IMR-90 (cell line): ENCODE results near the gene AKAP4. TPM values are rescaled to one million over a fixed set of nuclear protein-coding genes. Genes with fewer than 3 reads are reported as not detected.

ENCODE experiments used
- ATAC-seq: fragments of 200-7000 bp; cut with Tn5 transposase; 2 replicates; pipeline ENCODE4 v1.9.1; 2020; ENCODE audit warnings: low read depth, mild to moderate bottlenecking, moderate library complexity
- BruUV-seq: library from RNA; stranded (reverse); fragments of 400-500 nt; replicated peaks from 2 replicates; lab custom pipeline; 2021; lab: Mats Ljungman, UMichigan
- CTCF ChIA-PET: fragments of 300-600 bp; formaldehyde crosslinking; extraction: SDS; loops from one replicate; lab custom pipeline; 2021; ENCODE audit warnings: antibody characterized with exemption; lab: Yijun Ruan, JAX
- POLR2A ChIA-PET: fragments of 300-600 bp; sonication (Branson Sonifier 250); formaldehyde crosslinking; loops from one replicate; lab custom pipeline; 2022; ENCODE audit warnings: antibody characterized with exemption; ENCODE audit not compliant: unreplicated experiment; lab: Charles Lee
- DNase-seq: peaks from one replicate; pipeline ENCODE4 v3.0.0; 2013
- H2AFZ ChIP-seq: replicated peaks from 2 replicates; pipeline ENCODE3; 2013; ENCODE audit warnings: low read length, mild to moderate bottlenecking; ENCODE audit not compliant: poor library complexity
- H2AK5ac ChIP-seq: 2 replicates; pipeline ENCODE4 v1.6.1; 2013; ENCODE audit warnings: low read depth, low read length, inconsistent platforms
- H2AK9ac ChIP-seq: replicated peaks from 2 replicates; pipeline ENCODE3; 2013; ENCODE audit warnings: mild to moderate bottlenecking, low read depth, low read length, moderate library complexity; ENCODE audit not compliant: poor library complexity
- H2BK120ac ChIP-seq: 2 replicates; pipeline ENCODE4 v1.6.1; 2013; ENCODE audit warnings: low read depth, low read length, inconsistent platforms
- H2BK15ac ChIP-seq: 3 replicates; pipeline ENCODE4 v1.6.1; 2013; ENCODE audit warnings: low read depth, low read length, inconsistent platforms
- H2BK20ac ChIP-seq: 2 replicates; pipeline ENCODE4 v1.6.1; 2013; ENCODE audit warnings: low read depth, mild to moderate bottlenecking, inconsistent platforms, low read length, moderate library complexity
- H2BK5ac ChIP-seq: 2 replicates; pipeline ENCODE4 v1.6.1; 2013; ENCODE audit warnings: mild to moderate bottlenecking, low read depth, low read length, inconsistent platforms; ENCODE audit not compliant: poor library complexity, severe bottlenecking
- H3K14ac ChIP-seq: replicated peaks from 2 replicates; pipeline ENCODE4 v1.6.1; 2013; ENCODE audit warnings: low read depth, low read length, inconsistent platforms
- H3K18ac ChIP-seq: 2 replicates; pipeline ENCODE4 v1.6.1; 2013; ENCODE audit warnings: low read depth, low read length, control low read depth
- H3K23ac ChIP-seq: 2 replicates; pipeline ENCODE4 v1.6.1; 2013; ENCODE audit warnings: low read depth, low read length, inconsistent platforms
- H3K27ac ChIP-seq: 2 replicates; pipeline ENCODE4 v1.5.1; 2013; ENCODE audit warnings: mild to moderate bottlenecking, control low read depth, low read length; ENCODE audit not compliant: insufficient read depth
- H3K27me3 ChIP-seq: 2 replicates; pipeline ENCODE4 v1.6.1; 2013; ENCODE audit warnings: low read length; ENCODE audit not compliant: control insufficient read depth, insufficient read depth
- H3K36me3 ChIP-seq: 2 replicates; pipeline ENCODE4 v1.6.1; 2013; ENCODE audit warnings: low read length, mixed read lengths; ENCODE audit not compliant: control insufficient read depth, insufficient read depth
- H3K4ac ChIP-seq: 2 replicates; pipeline ENCODE4 v1.6.1; 2013; ENCODE audit warnings: low read depth, low read length, inconsistent platforms
- H3K4me1 ChIP-seq: 2 replicates; pipeline ENCODE4 v1.6.1; 2013; ENCODE audit warnings: low read length, mixed read lengths; ENCODE audit not compliant: control insufficient read depth, insufficient read depth
- H3K4me2 ChIP-seq: 2 replicates; pipeline ENCODE4 v1.6.1; 2013; ENCODE audit warnings: low read depth, mild to moderate bottlenecking, control low read depth, low read length, moderate library complexity
- H3K4me3 ChIP-seq: 2 replicates; pipeline ENCODE4 v1.5.1; 2013; ENCODE audit warnings: low read depth, mild to moderate bottlenecking, control low read depth, low read length, moderate library complexity; ENCODE audit not compliant: insufficient read depth
- H3K56ac ChIP-seq: 2 replicates; pipeline ENCODE4 v1.6.1; 2013; ENCODE audit warnings: low read length, inconsistent platforms; ENCODE audit not compliant: insufficient read depth; ENCODE audit errors: extremely low read depth
- H3K79me1 ChIP-seq, 2 experiments: 2 replicates each; pipeline ENCODE4 v1.6.1; 2013; ENCODE audit warnings: low read length in 2 of 2, inconsistent platforms in 1 of 2, low read depth in 1 of 2
- H3K9ac ChIP-seq: 2 replicates; pipeline ENCODE4 v1.6.1; 2013; ENCODE audit warnings: low read depth, low read length, control low read depth
- H3K9me1 ChIP-seq: 2 replicates; pipeline ENCODE4 v1.6.1; 2013; ENCODE audit warnings: low read length, inconsistent platforms; ENCODE audit not compliant: insufficient read depth
- H3K9me3 ChIP-seq: 2 replicates; pipeline ENCODE4 v1.6.1; 2013; ENCODE audit warnings: low read length; ENCODE audit not compliant: control insufficient read depth, insufficient read depth
- H4K20me1 ChIP-seq: 2 replicates; pipeline ENCODE4 v1.6.1; 2013; ENCODE audit warnings: low read length, inconsistent platforms; ENCODE audit not compliant: insufficient read depth
- H4K5ac ChIP-seq: 2 replicates; pipeline ENCODE4 v1.6.1; 2013; ENCODE audit warnings: mild to moderate bottlenecking, low read depth, low read length, control low read depth
- H4K8ac ChIP-seq, 2 experiments: 2 replicates each; pipeline ENCODE4 v1.6.1; 2013; ENCODE audit warnings: low read depth in 2 of 2, low read length in 2 of 2, control low read depth in 1 of 2, inconsistent platforms in 1 of 2
- H4K91ac ChIP-seq: 2 replicates; pipeline ENCODE4 v1.6.1; 2013; ENCODE audit warnings: low read depth, low read length, inconsistent platforms; ENCODE audit not compliant: insufficient read depth
- CTCF ChIP-seq: conservative IDR thresholded peaks from 2 replicates; pipeline ENCODE4 v1.5.1; 2012; ENCODE audit warnings: mild to moderate bottlenecking, low read depth, low read length, improper control_type of control experiment
- FOS ChIP-seq: fragments of 150-350 bp; IDR thresholded peaks from 2 replicates; pipeline ENCODE4 v1.6.1; 2016; ENCODE audit warnings: low read depth, low read length
- MAZ ChIP-seq: IDR thresholded peaks from 2 replicates; pipeline ENCODE4 v1.6.1; 2012; ENCODE audit warnings: low read depth, mild to moderate bottlenecking, low read length, improper control_type of control experiment, moderate library complexity, borderline replicate concordance
- MXI1 ChIP-seq: IDR thresholded peaks from 2 replicates; pipeline ENCODE4 v1.6.1; 2012; ENCODE audit warnings: low read depth, mild to moderate bottlenecking, low read length, moderate library complexity, borderline replicate concordance
- NFE2L2 ChIP-seq: fragments of 150-350 bp; IDR thresholded peaks from 2 replicates; pipeline ENCODE4 v1.6.1; 2016; ENCODE audit warnings: low read depth, mild to moderate bottlenecking, low read length
- RCOR1 ChIP-seq: IDR thresholded peaks from 2 replicates; pipeline ENCODE4 v1.6.1; 2012; ENCODE audit warnings: mild to moderate bottlenecking, low read length, improper control_type of control experiment; ENCODE audit not compliant: insufficient replicate concordance
- RFX5 ChIP-seq: IDR thresholded peaks from 2 replicates; pipeline ENCODE4 v1.8.0; 2012; ENCODE audit warnings: low read depth, mild to moderate bottlenecking, low read length, moderate library complexity
- SMC3 ChIP-seq: fragments of 150-350 bp; IDR thresholded peaks from 2 replicates; pipeline ENCODE4 v1.6.1; 2016; ENCODE audit warnings: low read depth, mild to moderate bottlenecking, antibody characterized with exemption, low read length, moderate library complexity
- USF2 ChIP-seq: fragments of 150-350 bp; IDR thresholded peaks from 2 replicates; pipeline ENCODE4 v1.6.1; 2017; ENCODE audit warnings: mild to moderate bottlenecking, antibody characterized with exemption, low read length, low read depth
- WGBS, 2 experiments: methylation state at CpG; one replicate each; pipeline versions ENCODE4 v1.1.5 to v1.1.7; 2013; ENCODE audit warnings: missing lambda C conversion rate in 2 of 2; ENCODE audit not compliant: insufficient read length in 1 of 2; ENCODE audit errors: extremely low coverage in 2 of 2; 5-methylcytosine and 5-hydroxymethylcytosine counted together
- dilution Hi-C: fragments of 300-500 bp; cut with HindIII; formaldehyde crosslinking; loops from one replicate; pipeline ENCODE4 v1.14.3; 2018; ENCODE audit warnings: low sequenced_read_pairs; ENCODE audit not compliant: unreplicated experiment
- in situ Hi-C: fragments of 300-500 bp; cut with MboI; formaldehyde crosslinking; loops from 3 replicates; pipeline ENCODE4 v1.14.3; 2019; ENCODE audit warnings: low sequenced_read_pairs, inconsistent platforms, mixed read lengths
- intact Hi-C: fragments of 100-400 bp; cut with micrococcal nuclease; formaldehyde crosslinking; loops from 2 replicates; pipeline ENCODE4 v1.10.0; 2022
- polyA plus RNA-seq, 3 experiments: library from polyadenylated mRNA; depleted of rRNA; stranded (reverse); fragments of >200 nt; gene quantifications; 2 replicates each; pipeline ENCODE4 v1.2.3, GENCODE V29; 2012; ENCODE audit warnings: low replicate concordance in 1 of 3
- total RNA-seq: library from RNA; depleted of rRNA; stranded (reverse); fragments of >200 nt; gene quantifications from 2 replicates; pipeline ENCODE4 v1.2.3, GENCODE V29; 2012

AKAP4 gene
- total and polyA plus RNA-seq, 2 of the 4 experiments (the other 2 are of a cell fraction): not detected

DNA sequence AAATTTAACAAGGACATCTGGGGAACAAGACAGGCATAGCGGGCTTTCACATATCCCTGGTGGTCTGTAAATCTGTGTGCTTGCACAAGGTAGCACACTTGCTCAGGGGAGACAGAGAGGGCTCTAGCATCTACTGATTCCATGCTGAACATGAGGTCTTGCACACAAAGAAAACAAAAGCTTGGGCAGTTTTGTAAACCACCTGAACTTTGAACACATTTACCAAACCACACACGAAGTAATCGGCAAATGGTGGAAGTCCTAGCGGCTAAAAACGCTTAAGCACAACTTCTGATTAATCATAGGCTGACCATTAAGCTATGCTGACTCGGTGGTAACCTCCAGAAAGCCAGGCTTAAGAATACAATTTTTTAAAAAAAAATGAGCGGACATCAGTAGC, 52.8 kb downstream of the AKAP4 start:
- Histone ChIP-seq H3K4me2 (no peak overlapping the region), H4K91ac (no peak overlapping the region), H4K20me1 (no peaks in the 10 kb centered on the region), H3K4me3 (no peak overlapping the region), H2BK15ac (no peak overlapping the region), H3K56ac (no peak overlapping the region), H3K36me3 (no peaks in the 10 kb centered on the region), H3K23ac (no peak overlapping the region), H3K27me3 (0 out of 2 replicates have a peak, but pooled peaks cover 1% of the 10 kb centered on the region), H2AK5ac (no peak overlapping the region), H2BK20ac (no peak overlapping the region), H3K4ac (no peak overlapping the region), H3K18ac (no peak overlapping the region), H3K9me3 (no peaks in the 10 kb centered on the region), H3K79me1 (no peaks in the 10 kb centered on the region), H2AFZ (no peak overlapping the region), H3K27ac (no peak overlapping the region), H3K4me1 (no peaks in the 10 kb centered on the region), H3K9me1 (no peaks in the 10 kb centered on the region), H4K5ac (no peak overlapping the region), H2BK120ac (no peak overlapping the region), H2BK5ac (no peak overlapping the region), H3K9ac (no peak overlapping the region), H4K8ac (no peak overlapping the region), H2AK9ac (no peak overlapping the region), H3K14ac (no peak overlapping the region)
- intact Hi-C loops: no loop called here
- ATAC-seq: no peak
- WGBS, 2 experiments: 80% methylated on average over 1 of the region's 7 CpGs; no CpG with 5 or more reads in 1 of the 2 experiments
- DNase-seq: no peak
- BruUV-seq: no TSS peak
- dilution Hi-C loops: no loop called here
- ChIA-PET CTCF (no interaction called here), POLR2A (no interaction called here)
- TF ChIP-seq FOS (no peak), CTCF (no peak), MAZ (no peak), MXI1 (no peak), RFX5 (no peak), USF2 (no peak), NFE2L2 (no peak), SMC3 (no peak), RCOR1 (no peak)
- in situ Hi-C loops: no loop called here
